ENCODE results near the gene KLF6. TPM values are rescaled to one million over a fixed set of nuclear protein-coding genes. Genes with fewer than 3 reads are reported as not detected.

Gene KLF6
- total and polyA plus RNA-seq, 2 experiments from 2014 or later, result 19.6 to 35.4 TPM

- no peak for TF ChIP-seq CTCF (conservative IDR thresholded peaks at IDR 0.05; ENCODE audit: low read depth in 2 of 2)
- TF ChIP-seq ZNF462 (CRISPR knock-in tag; IDR thresholded peaks at IDR 0.05), result no peak
- TF ChIP-seq ZNF331 (CRISPR knock-in tag; IDR thresholded peaks at IDR 0.05; ENCODE audit: low read depth), result no peak
- no peak for TF ChIP-seq ZNF114 (CRISPR knock-in tag; IDR thresholded peaks at IDR 0.05)
- no peak for TF ChIP-seq EZH2 (IDR thresholded peaks at IDR 0.05; ENCODE audit: low read depth, unreplicated experiment)
- no peak for TF ChIP-seq STAT1 (IDR thresholded peaks at IDR 0.05; ENCODE audit: unreplicated experiment)
- TF ChIP-seq CREB1 (CRISPR knock-in tag; IDR thresholded peaks at IDR 0.05; ENCODE audit: low read depth), result no peak
Measured at GRCh38 chr10:3816995-3817394, 32.0 kb upstream of the KLF6 start (continued).

- H3K27me3 Mint-ChIP-seq (ENCODE audit: insufficient read depth, low read depth, poor library complexity), result no peaks in the 10 kb centered on the region
- H3F3A ChIP-seq (replicated peaks; ENCODE audit: low read depth), result no peaks in the 10 kb centered on the region
- H3K79me2 ChIP-seq (replicated peaks; ENCODE audit: insufficient read depth), result no peaks in the 10 kb centered on the region
- H3K36me3 ChIP-seq (ENCODE audit: insufficient read depth), result no peaks in the 10 kb centered on the region
- H4K20me1 ChIP-seq (replicated peaks; ENCODE audit: insufficient read depth), result no peaks in the 10 kb centered on the region
- DNase-seq (ENCODE audit: low spot score), result no peak
- H3K36me3 Mint-ChIP-seq (ENCODE audit: low read depth), result no peaks in the 10 kb centered on the region
- H3K27me3 ChIP-seq (ENCODE audit: insufficient read depth), result no peaks in the 10 kb centered on the region
- no peaks in the 10 kb centered on the region; the same call in 2 of the 3 replicates for H3K9me3 Mint-ChIP-seq
- H2AFZ ChIP-seq, result no peak overlapping the region
- no peaks in the 10 kb centered on the region for H3K4me1 ChIP-seq (ENCODE audit: insufficient read depth)
- H3K4me3 Mint-ChIP-seq, result no peak overlapping the region
- 0 out of 2 replicates have a peak, but pooled peaks cover 2% of the 10 kb centered on the region for H3K9me2 ChIP-seq (ENCODE audit: insufficient read depth)
- H3K4me2 ChIP-seq, result no peak overlapping the region
- no peak for ATAC-seq
- peaks cover 3% of the 10 kb centered on the region; the same call in 2 of the 3 replicates for H3K4me1 Mint-ChIP-seq
- H3K27ac Mint-ChIP-seq, result no peak overlapping the region
- H3K27ac ChIP-seq (ENCODE audit: low read depth), result no peak overlapping the region
- no peak overlapping the region for H3K4me3 ChIP-seq
- TF ChIP-seq EZH2 (IDR thresholded peaks at IDR 0.05; ENCODE audit: low read depth, unreplicated experiment), result no peak
- TF ChIP-seq JUNB (IDR thresholded peaks at IDR 0.05; ENCODE audit: unreplicated experiment), result no peak
- TF ChIP-seq, protein P1, sequence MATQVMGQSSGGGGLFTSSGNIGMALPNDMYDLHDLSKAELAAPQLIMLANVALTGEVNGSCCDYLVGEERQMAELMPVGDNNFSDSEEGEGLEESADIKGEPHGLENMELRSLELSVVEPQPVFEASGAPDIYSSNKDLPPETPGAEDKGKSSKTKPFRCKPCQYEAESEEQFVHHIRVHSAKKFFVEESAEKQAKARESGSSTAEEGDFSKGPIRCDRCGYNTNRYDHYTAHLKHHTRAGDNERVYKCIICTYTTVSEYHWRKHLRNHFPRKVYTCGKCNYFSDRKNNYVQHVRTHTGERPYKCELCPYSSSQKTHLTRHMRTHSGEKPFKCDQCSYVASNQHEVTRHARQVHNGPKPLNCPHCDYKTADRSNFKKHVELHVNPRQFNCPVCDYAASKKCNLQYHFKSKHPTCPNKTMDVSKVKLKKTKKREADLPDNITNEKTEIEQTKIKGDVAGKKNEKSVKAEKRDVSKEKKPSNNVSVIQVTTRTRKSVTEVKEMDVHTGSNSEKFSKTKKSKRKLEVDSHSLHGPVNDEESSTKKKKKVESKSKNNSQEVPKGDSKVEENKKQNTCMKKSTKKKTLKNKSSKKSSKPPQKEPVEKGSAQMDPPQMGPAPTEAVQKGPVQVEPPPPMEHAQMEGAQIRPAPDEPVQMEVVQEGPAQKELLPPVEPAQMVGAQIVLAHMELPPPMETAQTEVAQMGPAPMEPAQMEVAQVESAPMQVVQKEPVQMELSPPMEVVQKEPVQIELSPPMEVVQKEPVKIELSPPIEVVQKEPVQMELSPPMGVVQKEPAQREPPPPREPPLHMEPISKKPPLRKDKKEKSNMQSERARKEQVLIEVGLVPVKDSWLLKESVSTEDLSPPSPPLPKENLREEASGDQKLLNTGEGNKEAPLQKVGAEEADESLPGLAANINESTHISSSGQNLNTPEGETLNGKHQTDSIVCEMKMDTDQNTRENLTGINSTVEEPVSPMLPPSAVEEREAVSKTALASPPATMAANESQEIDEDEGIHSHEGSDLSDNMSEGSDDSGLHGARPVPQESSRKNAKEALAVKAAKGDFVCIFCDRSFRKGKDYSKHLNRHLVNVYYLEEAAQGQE (IDR thresholded peaks at IDR 0.05; ENCODE audit: unreplicated experiment), result no peak
- TF ChIP-seq CREB1 (CRISPR knock-in tag; IDR thresholded peaks at IDR 0.05; ENCODE audit: low read depth), result no peak
- no peak for TF ChIP-seq NANOG (IDR thresholded peaks at IDR 0.05; ENCODE audit: borderline replicate concordance)
- TF ChIP-seq CTCF (conservative IDR thresholded peaks at IDR 0.05; ENCODE audit: low read depth in 2 of 2), result no peak
- no peak for TF ChIP-seq STAT1 (IDR thresholded peaks at IDR 0.05; ENCODE audit: unreplicated experiment)
- TF ChIP-seq ZNF114 (CRISPR knock-in tag; IDR thresholded peaks at IDR 0.05), result no peak
- TF ChIP-seq ZNF331 (CRISPR knock-in tag; IDR thresholded peaks at IDR 0.05; ENCODE audit: low read depth), result no peak
- no peak for TF ChIP-seq POLR2AphosphoS5 (IDR thresholded peaks at IDR 0.05; ENCODE audit: low read depth)
Measured at GRCh38 chr10:3814838-3815220, 29.8 kb upstream of the KLF6 start.
